ENCODE data around the gene SESN1.
A peak's percentile ranks its signal among the peaks of the same experiment; 100 is the strongest.

SESN1 gene

GRCh38 chr6:108944071-108944470, 150.6 kb downstream of the SESN1 start:
- DNase-seq, result no peak
- in situ Hi-C loops (cut with HindIII; ENCODE audit: low pct_ligation_motif_present, low sequenced_read_pairs), result no loop called here
- Histone ChIP-seq H3K27me3 (replicated peaks) (no peaks in the 10 kb centered on the region), H3K27ac (peak overlapping the region; percentile 83), H3K4me3 (ENCODE audit: low read depth, low read length) (no peak overlapping the region), H3K36me3 (replicated peaks) (no peaks in the 10 kb centered on the region)
- TF ChIP-seq CTCF (IDR thresholded peaks at IDR 0.05; ENCODE audit: low read depth, low read length, missing control alignments), result no peak

- TF ChIP-seq CTCF (IDR thresholded peaks at IDR 0.05; ENCODE audit: low read depth, low read length, missing control alignments), result no peak
- H3K27ac ChIP-seq, result no peak overlapping the region
- DNase-seq, result no peak
- no peaks in the 10 kb centered on the region for H3K27me3 ChIP-seq (replicated peaks)
- in situ Hi-C loops (cut with HindIII; ENCODE audit: low pct_ligation_motif_present, low sequenced_read_pairs), result no loop called here
- no peak overlapping the region for H3K4me3 ChIP-seq (ENCODE audit: low read depth, low read length)
- H3K36me3 ChIP-seq (replicated peaks), result no peaks in the 10 kb centered on the region
These were observed 151.8 kb downstream of the SESN1 start for GRCh38 chr6:108942556-108943492.

- no peak for DNase-seq
- H3K27ac ChIP-seq, result no peak overlapping the region
- TF ChIP-seq CTCF (IDR thresholded peaks at IDR 0.05; ENCODE audit: low read depth, low read length, missing control alignments), result no peak
These were observed 152.8 kb downstream of the SESN1 start for GRCh38 chr6:108941859-108942258.

GRCh38 chr6:108941281-108941680, 153.4 kb downstream of the SESN1 start:
- no peak for DNase-seq
- Histone ChIP-seq H3K4me3 (ENCODE audit: low read depth, low read length) (no peak overlapping the region), H3K27ac (no peak overlapping the region), H3K27me3 (replicated peaks) (no peaks in the 10 kb centered on the region), H3K36me3 (replicated peaks) (no peaks in the 10 kb centered on the region)
- in situ Hi-C loops (cut with HindIII; ENCODE audit: low pct_ligation_motif_present, low sequenced_read_pairs), result no loop called here
- no peak for TF ChIP-seq CTCF (IDR thresholded peaks at IDR 0.05; ENCODE audit: low read depth, low read length, missing control alignments)

More at GRCh38 chr6:108941859-108942258, 152.8 kb downstream of the SESN1 start:
- in situ Hi-C loops (cut with HindIII; ENCODE audit: low pct_ligation_motif_present, low sequenced_read_pairs), result no loop called here
- no peak overlapping the region for H3K4me3 ChIP-seq (ENCODE audit: low read depth, low read length)
- H3K36me3 ChIP-seq (replicated peaks), result no peaks in the 10 kb centered on the region
- no peaks in the 10 kb centered on the region for H3K27me3 ChIP-seq (replicated peaks)

GRCh38 chr6:108940741-108941140, 153.9 kb downstream of the SESN1 start:
- no peak for TF ChIP-seq CTCF (IDR thresholded peaks at IDR 0.05; ENCODE audit: low read depth, low read length, missing control alignments)
- no peak overlapping the region for H3K27ac ChIP-seq
- H3K4me3 ChIP-seq (ENCODE audit: low read depth, low read length), result no peak overlapping the region
- no peaks in the 10 kb centered on the region for H3K36me3 ChIP-seq (replicated peaks)
- in situ Hi-C loops (cut with HindIII; ENCODE audit: low pct_ligation_motif_present, low sequenced_read_pairs), result no loop called here
- no peaks in the 10 kb centered on the region for H3K27me3 ChIP-seq (replicated peaks)
- DNase-seq, result no peak
